Measurements from ENCODE around the gene TIRAP. TPM values are rescaled to one million over a fixed set of nuclear protein-coding genes. Genes with fewer than 3 reads are reported as not detected.
"Not testable (repeated sequence)": the region's sequence is repeated elsewhere in the genome, so short reads cannot be mapped to it uniquely, and the experiment has no call there.

Gene TIRAP
- total and polyA plus RNA-seq, 2 donors (not counting 1 experiment from before 2014, with no cell fraction given): 4.8 to 5.4 TPM

- Histone ChIP-seq H3K27ac (ENCODE audit: insufficient read depth, low read length) (no peak overlapping the region), H4K20me1 (ENCODE audit: control insufficient read depth, extremely low read depth, insufficient read depth, low read length) (no peaks in the 10 kb centered on the region), H3K4me3 (replicated peaks in 1 of 4; ENCODE audit: control extremely low read depth in 1 of 4, insufficient read depth in 1 of 4, low read depth in 3 of 4, low read length in 4 of 4) (no peak overlapping the region), H3K9ac (ENCODE audit: insufficient read depth, low read length) (no peak overlapping the region), H3K79me2 (ENCODE audit: control insufficient read depth, insufficient read depth, low read length) (no peaks in the 10 kb centered on the region), H3K9me3 (ENCODE audit: control insufficient read depth, insufficient read depth, low read depth, low read length) (no peaks in the 10 kb centered on the region), H3K36me3 (ENCODE audit: control insufficient read depth, insufficient read depth, low read length) (peaks cover 8% of the 10 kb centered on the region), H3K4me1 (ENCODE audit: control insufficient read depth, extremely low read depth, insufficient read depth, low read length) (peaks cover 3% of the 10 kb centered on the region), H3K4me2 (ENCODE audit: extremely low read depth, insufficient read depth, low read length) (no peak overlapping the region), H3K27me3 (ENCODE audit: control insufficient read depth, insufficient read depth, low read length) (no peaks in the 10 kb centered on the region), H2AFZ (ENCODE audit: low read length) (no peak overlapping the region)
- TF ChIP-seq EZH2 (IDR thresholded peaks at IDR 0.05; ENCODE audit: low read length, missing control alignments): no peak
- TF ChIP-seq, protein P1, sequence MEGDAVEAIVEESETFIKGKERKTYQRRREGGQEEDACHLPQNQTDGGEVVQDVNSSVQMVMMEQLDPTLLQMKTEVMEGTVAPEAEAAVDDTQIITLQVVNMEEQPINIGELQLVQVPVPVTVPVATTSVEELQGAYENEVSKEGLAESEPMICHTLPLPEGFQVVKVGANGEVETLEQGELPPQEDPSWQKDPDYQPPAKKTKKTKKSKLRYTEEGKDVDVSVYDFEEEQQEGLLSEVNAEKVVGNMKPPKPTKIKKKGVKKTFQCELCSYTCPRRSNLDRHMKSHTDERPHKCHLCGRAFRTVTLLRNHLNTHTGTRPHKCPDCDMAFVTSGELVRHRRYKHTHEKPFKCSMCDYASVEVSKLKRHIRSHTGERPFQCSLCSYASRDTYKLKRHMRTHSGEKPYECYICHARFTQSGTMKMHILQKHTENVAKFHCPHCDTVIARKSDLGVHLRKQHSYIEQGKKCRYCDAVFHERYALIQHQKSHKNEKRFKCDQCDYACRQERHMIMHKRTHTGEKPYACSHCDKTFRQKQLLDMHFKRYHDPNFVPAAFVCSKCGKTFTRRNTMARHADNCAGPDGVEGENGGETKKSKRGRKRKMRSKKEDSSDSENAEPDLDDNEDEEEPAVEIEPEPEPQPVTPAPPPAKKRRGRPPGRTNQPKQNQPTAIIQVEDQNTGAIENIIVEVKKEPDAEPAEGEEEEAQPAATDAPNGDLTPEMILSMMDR (conservative IDR thresholded peaks at IDR 0.05 in 1 of 2, IDR thresholded peaks at IDR 0.05 in 1 of 2; ENCODE audit: low read depth in 1 of 2, low read length in 2 of 2): no peak
- DNase-seq (ENCODE audit: low read depth in 2 of 2): peak in 1 of 2 donors; percentile 13
Observed at GRCh38 chr11:126253265-126253664, 29.6 kb upstream of the TIRAP start.

- Histone ChIP-seq H3K4me2 (ENCODE audit: extremely low read depth, insufficient read depth, low read length) (no peak overlapping the region), H4K20me1 (ENCODE audit: control insufficient read depth, extremely low read depth, insufficient read depth, low read length) (no peaks in the 10 kb centered on the region), H3K79me2 (ENCODE audit: control insufficient read depth, insufficient read depth, low read length) (no peaks in the 10 kb centered on the region), H3K4me3 (replicated peaks in 1 of 4; ENCODE audit: control extremely low read depth in 1 of 4, insufficient read depth in 1 of 4, low read depth in 3 of 4, low read length in 4 of 4) (no peak overlapping the region), H3K9ac (ENCODE audit: insufficient read depth, low read length) (no peak overlapping the region), H3K9me3 (ENCODE audit: control insufficient read depth, insufficient read depth, low read depth, low read length) (no peaks in the 10 kb centered on the region), H3K27me3 (ENCODE audit: control insufficient read depth, insufficient read depth, low read length) (no peaks in the 10 kb centered on the region), H3K36me3 (ENCODE audit: control insufficient read depth, insufficient read depth, low read length) (peaks cover 8% of the 10 kb centered on the region), H3K27ac (ENCODE audit: insufficient read depth, low read length) (no peak overlapping the region), H2AFZ (ENCODE audit: low read length) (no peak overlapping the region), H3K4me1 (ENCODE audit: control insufficient read depth, extremely low read depth, insufficient read depth, low read length) (peaks cover 3% of the 10 kb centered on the region)
- DNase-seq (ENCODE audit: low read depth in 2 of 2): no peak
- TF ChIP-seq, protein P1 (conservative IDR thresholded peaks at IDR 0.05 in 1 of 2, IDR thresholded peaks at IDR 0.05 in 1 of 2; ENCODE audit: low read depth in 1 of 2, low read length in 2 of 2): no peak
- no peak for TF ChIP-seq EZH2 (IDR thresholded peaks at IDR 0.05; ENCODE audit: low read length, missing control alignments)
Observed at GRCh38 chr11:126254819-126255218, 28.1 kb upstream of the TIRAP start.

GRCh38 chr11:126255507-126255906 lies 27.4 kb upstream of the TIRAP start:
- H4K20me1 ChIP-seq (ENCODE audit: control insufficient read depth, extremely low read depth, insufficient read depth, low read length); DNase-seq (ENCODE audit: low read depth in 2 of 2); H3K9me3 ChIP-seq (ENCODE audit: control insufficient read depth, insufficient read depth, low read depth, low read length); H3K9ac ChIP-seq (ENCODE audit: insufficient read depth, low read length); H3K4me3 ChIP-seq (replicated peaks in 1 of 4; ENCODE audit: control extremely low read depth in 1 of 4, insufficient read depth in 1 of 4, low read depth in 3 of 4, low read length in 4 of 4); H2AFZ ChIP-seq (ENCODE audit: low read length); H3K4me2 ChIP-seq (ENCODE audit: extremely low read depth, insufficient read depth, low read length); H3K4me1 ChIP-seq (ENCODE audit: control insufficient read depth, extremely low read depth, insufficient read depth, low read length); H3K79me2 ChIP-seq (ENCODE audit: control insufficient read depth, insufficient read depth, low read length); H3K27me3 ChIP-seq (ENCODE audit: control insufficient read depth, insufficient read depth, low read length); H3K27ac ChIP-seq (ENCODE audit: insufficient read depth, low read length); H3K36me3 ChIP-seq (ENCODE audit: control insufficient read depth, insufficient read depth, low read length): not testable (repeated sequence)

All from fibroblast of lung (primary cell).